Measurements from ENCODE around the gene MTHFD2L. TPM values are rescaled to one million over a fixed set of nuclear protein-coding genes. Genes with fewer than 3 reads are reported as not detected.

MTHFD2L gene
- total RNA-seq, 2 donors from 2014 or later, result 13.2 to 13.8 TPM

DNA sequence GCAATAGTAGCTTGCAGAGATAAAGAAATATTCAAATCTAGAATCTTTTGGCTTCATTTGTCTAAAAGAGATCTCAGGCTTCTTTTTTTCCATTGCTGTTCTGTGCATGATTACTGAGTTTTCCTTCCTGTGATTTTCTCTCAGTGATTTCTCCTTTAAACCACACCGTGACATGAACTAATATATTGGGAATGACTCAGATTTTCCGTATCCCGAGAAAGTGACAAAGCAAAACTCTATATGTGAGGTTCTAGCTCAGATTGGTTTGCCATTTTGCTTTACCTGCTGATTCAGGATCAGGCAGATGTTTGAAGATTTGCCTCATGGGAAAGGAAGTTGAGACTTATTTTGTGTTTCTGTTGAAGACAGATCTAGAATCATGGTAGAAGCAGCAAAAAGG, 59.4 kb downstream of the MTHFD2L start:
- no peak for TF ChIP-seq POLR2A (IDR thresholded peaks at IDR 0.05)
- TF ChIP-seq, protein P1, sequence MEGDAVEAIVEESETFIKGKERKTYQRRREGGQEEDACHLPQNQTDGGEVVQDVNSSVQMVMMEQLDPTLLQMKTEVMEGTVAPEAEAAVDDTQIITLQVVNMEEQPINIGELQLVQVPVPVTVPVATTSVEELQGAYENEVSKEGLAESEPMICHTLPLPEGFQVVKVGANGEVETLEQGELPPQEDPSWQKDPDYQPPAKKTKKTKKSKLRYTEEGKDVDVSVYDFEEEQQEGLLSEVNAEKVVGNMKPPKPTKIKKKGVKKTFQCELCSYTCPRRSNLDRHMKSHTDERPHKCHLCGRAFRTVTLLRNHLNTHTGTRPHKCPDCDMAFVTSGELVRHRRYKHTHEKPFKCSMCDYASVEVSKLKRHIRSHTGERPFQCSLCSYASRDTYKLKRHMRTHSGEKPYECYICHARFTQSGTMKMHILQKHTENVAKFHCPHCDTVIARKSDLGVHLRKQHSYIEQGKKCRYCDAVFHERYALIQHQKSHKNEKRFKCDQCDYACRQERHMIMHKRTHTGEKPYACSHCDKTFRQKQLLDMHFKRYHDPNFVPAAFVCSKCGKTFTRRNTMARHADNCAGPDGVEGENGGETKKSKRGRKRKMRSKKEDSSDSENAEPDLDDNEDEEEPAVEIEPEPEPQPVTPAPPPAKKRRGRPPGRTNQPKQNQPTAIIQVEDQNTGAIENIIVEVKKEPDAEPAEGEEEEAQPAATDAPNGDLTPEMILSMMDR (IDR thresholded peaks at IDR 0.05), result no peak
- WGBS, 2 donors, result 75 to 82% methylated on average over 3 of the region's 3 CpGs
- no peak overlapping the region for H3K4me3 ChIP-seq
- intact Hi-C loops (cut with DNase I), result no loop called here
- H3K27ac ChIP-seq, result no peak overlapping the region
- H3K4me1 ChIP-seq, result no peaks in the 10 kb centered on the region
- no peaks in the 10 kb centered on the region for H3K36me3 ChIP-seq (replicated peaks in 1 of 2; ENCODE audit: insufficient read depth in 1 of 2, low read depth in 2 of 2)
- ATAC-seq (no peak), DNase-seq (no peak)
- no peaks in the 10 kb centered on the region for H3K9me3 ChIP-seq
- no peaks in the 10 kb centered on the region for H3K27me3 ChIP-seq

DNA sequence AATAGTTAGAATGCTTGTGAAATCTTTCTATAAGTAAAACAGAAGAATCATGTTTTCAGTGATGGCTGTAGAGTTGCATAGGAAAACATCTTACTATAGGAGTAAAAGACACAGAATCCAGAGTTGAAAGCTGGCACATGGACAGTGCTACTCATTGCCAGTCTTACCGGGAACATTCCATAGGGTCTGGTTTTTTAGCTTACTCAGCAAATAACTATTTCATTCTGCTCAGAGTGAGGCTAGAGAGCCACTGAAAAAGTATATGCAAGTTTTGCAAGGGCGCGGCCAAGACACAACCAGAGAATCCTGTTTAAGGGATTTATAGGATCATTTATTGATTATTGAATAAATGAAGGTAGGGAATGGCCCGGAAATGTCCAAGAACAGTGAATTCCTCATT, 60.3 kb downstream of the MTHFD2L start:
- no peak for DNase-seq
- H3K4me1 ChIP-seq, result no peaks in the 10 kb centered on the region
- H3K9me3 ChIP-seq, result no peaks in the 10 kb centered on the region
- intact Hi-C loops (cut with DNase I), result no loop called here
- no peaks in the 10 kb centered on the region for H3K36me3 ChIP-seq (replicated peaks in 1 of 2; ENCODE audit: insufficient read depth in 1 of 2, low read depth in 2 of 2)
- H3K27me3 ChIP-seq, result no peaks in the 10 kb centered on the region
- no peak overlapping the region for H3K27ac ChIP-seq
- TF ChIP-seq, protein P1 (IDR thresholded peaks at IDR 0.05), result no peak
- TF ChIP-seq POLR2A (IDR thresholded peaks at IDR 0.05), result no peak
- ATAC-seq, result no peak
- no peak overlapping the region for H3K4me3 ChIP-seq
- WGBS, 2 donors, result 95% methylated on average over 4 of the region's 4 CpGs

DNA sequence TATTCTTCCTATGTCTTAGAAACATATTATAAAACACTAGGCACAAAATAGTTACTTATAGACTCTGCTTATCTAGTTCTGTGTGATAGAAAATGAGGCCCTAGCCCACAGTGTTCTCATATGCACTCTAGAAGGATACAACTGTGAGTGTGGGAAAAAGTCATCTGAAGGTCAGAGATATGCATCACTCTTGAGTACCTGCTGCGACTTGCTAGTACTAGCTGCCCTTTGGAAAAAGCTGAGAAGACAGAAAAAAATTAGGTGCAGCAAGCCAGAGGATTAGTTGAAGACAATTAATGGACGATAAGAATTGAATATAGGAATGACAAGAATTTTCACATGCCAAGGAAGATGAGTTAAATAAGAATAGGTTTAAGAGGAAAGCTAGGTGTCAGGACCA, 61.3 kb downstream of the MTHFD2L start:
- ATAC-seq (no peak), DNase-seq (no peak)
- Histone ChIP-seq H3K9me3 (no peaks in the 10 kb centered on the region), H3K27me3 (no peaks in the 10 kb centered on the region), H3K4me3 (no peak overlapping the region), H3K4me1 (no peaks in the 10 kb centered on the region), H3K27ac (no peak overlapping the region), H3K36me3 (replicated peaks in 1 of 2; ENCODE audit: insufficient read depth in 1 of 2, low read depth in 2 of 2) (no peaks in the 10 kb centered on the region)
- intact Hi-C loops (cut with DNase I), result no loop called here
- TF ChIP-seq, protein P1 (IDR thresholded peaks at IDR 0.05), result no peak
- WGBS, 2 donors, result 34 to 35% methylated on average over 2 of the region's 2 CpGs

DNA sequence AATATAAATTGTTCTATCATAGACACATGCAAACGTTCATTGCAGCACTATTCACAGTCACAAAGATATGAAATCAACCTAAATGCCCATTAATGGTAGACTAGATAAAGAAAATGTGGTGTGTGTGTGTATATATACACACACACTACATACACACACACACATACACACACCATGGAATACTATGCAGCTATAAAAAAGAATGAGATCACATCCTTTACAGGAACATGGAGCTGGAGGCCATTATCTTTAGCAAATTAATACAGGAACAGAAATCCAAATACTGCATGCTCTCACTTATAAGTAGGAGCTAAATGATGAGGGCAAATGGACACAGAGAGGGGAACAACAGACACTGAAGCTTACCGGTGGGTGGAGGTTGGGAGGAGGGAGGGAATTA, 65.2 kb downstream of the MTHFD2L start:
- Histone ChIP-seq H3K27me3 (no peaks in the 10 kb centered on the region), H3K4me3 (no peak overlapping the region), H3K9me3 (no peaks in the 10 kb centered on the region), H3K27ac (no peak overlapping the region), H3K36me3 (replicated peaks in 1 of 2; ENCODE audit: insufficient read depth in 1 of 2, low read depth in 2 of 2) (no peaks in the 10 kb centered on the region), H3K4me1 (no peaks in the 10 kb centered on the region)
- intact Hi-C loops (cut with DNase I), result no loop called here
- ATAC-seq (no peak), DNase-seq (no peak)
- WGBS, 2 donors, result 86 to 88% methylated on average over 2 of the region's 2 CpGs
- TF ChIP-seq, protein P1 (IDR thresholded peaks at IDR 0.05), result no peak
- no peak for TF ChIP-seq POLR2A (IDR thresholded peaks at IDR 0.05)

DNA sequence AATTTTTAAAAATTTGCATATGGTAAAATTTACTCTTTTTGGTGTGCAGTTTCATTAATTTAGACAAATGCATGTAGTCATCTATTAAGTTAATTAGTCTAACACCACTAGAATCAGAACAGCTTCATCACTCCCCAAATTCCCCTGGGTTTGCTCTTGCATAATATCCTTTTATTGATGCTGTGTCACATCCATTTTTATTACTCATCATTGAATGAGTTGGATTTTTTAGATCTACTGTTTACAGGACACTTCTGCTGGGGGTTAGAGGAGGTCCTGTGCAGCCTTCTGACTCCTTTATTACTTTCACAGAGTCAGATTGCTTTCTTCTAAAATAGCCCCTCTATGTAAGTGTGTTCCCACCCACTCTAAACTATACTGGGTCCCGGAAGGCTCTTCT, 65.9 kb downstream of the MTHFD2L start:
- H3K9me3 ChIP-seq, result no peaks in the 10 kb centered on the region
- TF ChIP-seq, protein P1 (IDR thresholded peaks at IDR 0.05), result no peak
- intact Hi-C loops (cut with DNase I), result no loop called here
- DNase-seq, result no peak
- no peak for ATAC-seq
- no peak overlapping the region for H3K27ac ChIP-seq
- no peaks in the 10 kb centered on the region for H3K36me3 ChIP-seq (replicated peaks in 1 of 2; ENCODE audit: insufficient read depth in 1 of 2, low read depth in 2 of 2)
- H3K4me3 ChIP-seq, result no peak overlapping the region
- H3K27me3 ChIP-seq, result no peaks in the 10 kb centered on the region
- WGBS, 2 donors, result 95 to 97% methylated on average over 1 of the region's 1 CpG
- H3K4me1 ChIP-seq, result no peaks in the 10 kb centered on the region

Measured in body of pancreas (tissue), 4 donors.